ENCODE results near the gene AREL1.
A peak's percentile ranks its signal among the peaks of the same experiment; 100 is the strongest.

AREL1 gene

GRCh38 chr14:74697011-74697410 lies 15.9 kb downstream of the AREL1 start:
- DNase-seq, result no peak

- no peak for DNase-seq
These were observed 17.5 kb downstream of the AREL1 start for GRCh38 chr14:74695406-74695805.

DNA sequence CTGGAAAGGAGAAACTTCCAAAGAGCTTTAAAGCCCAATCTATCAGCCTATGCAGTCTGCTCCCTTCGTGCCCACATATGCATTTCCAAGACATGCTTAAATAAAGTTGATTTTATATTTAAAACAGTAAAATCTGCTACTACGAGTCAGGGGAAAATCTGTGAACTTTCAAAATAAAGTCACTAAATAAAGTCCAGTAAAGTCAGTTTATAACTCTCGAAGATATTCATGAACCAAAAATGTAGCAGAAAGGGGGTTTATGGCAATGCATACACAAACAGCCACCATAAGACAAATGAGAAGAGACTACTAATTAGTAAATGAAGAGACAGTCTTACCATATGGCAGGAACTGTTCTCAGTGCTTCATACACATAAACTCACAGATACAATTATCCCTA lies 19.7 kb downstream of the AREL1 start:
- no peak for DNase-seq

GRCh38 chr14:74691456-74691855 lies 21.4 kb downstream of the AREL1 start:
- DNase-seq, result no peak

DNA sequence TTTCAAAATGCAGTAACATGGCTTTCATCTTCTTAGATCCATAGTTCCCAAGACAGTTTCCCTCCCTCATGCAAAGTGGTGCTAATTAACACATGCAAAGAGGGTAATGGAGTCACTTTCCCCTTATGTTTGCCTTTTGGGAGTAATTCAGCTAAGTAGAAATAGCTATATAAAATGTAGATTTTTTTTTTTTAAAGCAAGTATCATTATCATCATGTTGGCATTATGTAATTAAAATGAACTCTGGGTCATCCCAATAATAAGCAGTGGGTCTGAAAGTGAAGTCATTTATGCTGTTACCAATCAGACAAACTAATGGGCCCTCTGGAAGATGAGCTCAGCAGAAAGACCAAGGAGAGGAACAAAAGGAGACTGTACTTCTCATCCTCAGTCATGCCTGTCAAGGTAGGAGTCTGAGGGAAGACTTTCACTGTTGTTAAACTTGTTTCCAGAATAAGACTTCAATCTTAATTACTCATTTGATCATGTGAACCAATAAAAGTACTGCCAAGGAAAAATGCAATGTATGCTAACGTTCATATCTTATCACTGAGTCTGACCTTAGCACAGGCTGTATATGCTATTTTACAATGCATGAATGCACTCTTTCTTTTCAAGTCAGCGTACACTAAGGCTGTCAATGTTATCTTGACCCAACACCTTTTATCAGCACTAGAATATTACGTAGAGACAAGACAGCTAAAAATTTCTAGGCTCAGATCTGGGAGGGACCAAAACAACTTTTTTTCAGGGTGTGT lies 26.8 kb downstream of the AREL1 start:
- no peak for DNase-seq

DNA sequence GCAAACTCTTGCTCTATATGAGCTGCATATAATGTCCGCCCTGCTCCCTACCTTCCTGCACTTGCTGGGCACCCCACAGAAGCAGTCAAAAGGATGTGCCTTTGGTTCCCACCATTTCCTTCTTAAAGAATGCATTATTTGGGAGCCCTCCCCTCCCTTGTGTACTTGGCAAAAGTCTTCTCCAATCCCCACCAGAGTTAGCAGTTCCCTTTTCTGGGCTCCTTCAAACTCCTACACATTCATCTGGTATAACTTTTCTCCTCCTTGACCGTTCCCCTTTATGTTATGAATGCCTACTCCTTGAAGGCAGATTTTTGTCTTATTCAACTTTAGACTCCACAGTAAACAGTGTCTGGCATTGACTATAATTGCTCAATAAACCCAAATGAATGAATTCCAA lies 27.8 kb downstream of the AREL1 start:
- DNase-seq, result no peak

DNA sequence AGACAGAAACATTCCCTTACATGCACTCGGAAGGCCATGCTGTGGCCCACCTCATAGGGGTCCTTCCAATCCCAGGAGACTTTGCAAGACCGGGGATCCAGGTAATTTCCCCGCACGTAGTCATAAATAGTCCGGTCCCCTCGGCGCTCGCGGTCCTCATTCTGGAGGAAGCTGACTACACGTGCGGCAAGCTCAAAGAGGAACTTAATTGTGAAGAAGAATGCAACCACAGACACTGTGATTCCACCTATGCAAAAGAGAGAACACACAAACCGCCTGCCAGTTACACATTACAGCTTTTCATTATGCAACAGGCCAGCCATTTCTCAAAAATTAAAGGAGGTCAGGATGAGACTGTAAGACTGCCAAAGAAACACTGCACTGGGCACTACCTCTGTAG lies 28.4 kb downstream of the AREL1 start:
- DNase-seq, result no peak

GRCh38 chr14:74683406-74683805 lies 29.5 kb downstream of the AREL1 start:
- no peak for DNase-seq

GRCh38 chr14:74682169-74682952 lies 30.5 kb downstream of the AREL1 start:
- DNase-seq, result no peak

DNA sequence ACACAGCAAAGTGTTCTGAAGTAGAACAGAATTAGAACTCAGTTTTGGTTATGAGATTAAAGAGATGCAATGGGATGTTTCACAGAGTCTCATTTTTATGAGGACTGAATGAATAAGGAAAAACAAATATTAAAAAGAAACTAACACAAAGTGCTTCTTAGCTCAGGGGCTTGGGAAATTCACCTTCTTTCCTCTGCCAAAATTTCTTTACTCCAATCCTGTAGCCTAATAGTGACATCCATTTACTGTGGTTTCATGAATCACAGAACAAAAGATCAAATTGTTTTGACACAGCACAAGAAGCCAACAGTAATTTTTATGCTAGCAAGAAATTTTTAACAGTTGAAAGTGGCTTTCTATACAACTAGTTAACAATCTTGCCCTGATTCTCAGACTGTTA lies 37.7 kb downstream of the AREL1 start:
- DNase-seq, result no peak

DNA sequence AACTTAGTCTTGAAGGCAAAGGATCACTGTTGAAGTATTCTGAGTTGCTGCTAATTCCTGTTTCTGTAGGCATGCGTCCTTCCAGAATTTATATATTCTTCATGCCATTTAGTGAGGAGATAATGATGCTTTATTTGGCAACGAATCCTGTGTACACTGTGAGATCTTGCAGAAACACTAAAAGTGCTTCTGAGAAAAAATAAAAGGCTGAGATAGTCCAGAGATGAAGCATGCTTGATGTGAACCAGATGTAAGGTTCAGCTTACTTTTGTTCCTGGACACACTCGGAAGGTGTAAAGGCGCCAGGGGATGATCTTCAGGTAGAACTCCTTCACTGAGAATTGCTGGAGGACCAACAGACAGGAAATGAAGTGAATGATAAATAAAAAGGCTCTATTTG lies 39.1 kb downstream of the AREL1 start:
- DNase-seq, result no peak

- peak in 1 of 2 experiments; percentile 31 for DNase-seq
These were observed 41.1 kb downstream of the AREL1 start for GRCh38 chr14:74671789-74672188.

GRCh38 chr14:74670726-74671411 lies 42.0 kb downstream of the AREL1 start:
- no peak for DNase-seq

DNA sequence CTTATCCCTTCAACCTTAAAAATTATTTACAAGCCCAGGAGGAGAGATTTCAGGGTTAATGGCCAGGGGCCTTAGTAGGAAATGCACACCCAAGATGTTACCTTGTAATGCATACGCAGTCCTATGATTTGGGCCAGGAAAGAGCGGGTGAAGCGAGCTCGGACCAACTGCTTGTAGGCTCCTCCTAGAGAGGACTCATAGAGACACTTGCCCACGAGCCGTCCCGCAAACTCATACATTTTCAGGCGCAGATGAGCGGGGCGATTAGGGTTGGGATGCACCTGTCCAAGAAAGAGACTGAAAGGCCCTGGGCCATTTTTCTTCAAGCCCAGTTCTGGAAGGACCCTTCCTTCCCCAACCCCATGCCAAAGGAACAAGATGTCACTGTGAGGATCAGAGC lies 43.0 kb downstream of the AREL1 start:
- no peak for DNase-seq

- DNase-seq, result no peak
These were observed 43.6 kb downstream of the AREL1 start for GRCh38 chr14:74669256-74669655.

DNA sequence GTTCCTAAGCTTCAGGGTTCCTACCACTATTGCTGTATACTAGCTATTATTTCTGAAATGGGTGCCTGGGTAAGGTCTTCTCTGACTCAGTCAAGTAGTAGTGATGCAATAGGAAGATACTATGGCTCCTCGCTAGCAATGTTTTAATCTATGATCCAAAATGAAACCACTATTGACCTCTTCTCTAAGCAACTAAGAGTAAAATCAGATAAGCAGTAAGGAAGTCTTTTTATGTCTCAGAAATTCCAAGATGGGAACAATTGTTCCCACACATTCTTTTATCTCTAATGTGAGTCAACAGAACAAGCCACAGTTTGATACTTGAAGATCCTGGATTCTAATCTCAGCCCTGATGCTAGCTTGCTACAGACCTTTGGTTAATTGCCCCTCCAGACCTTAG lies 45.1 kb downstream of the AREL1 start:
- no peak for DNase-seq

DNA sequence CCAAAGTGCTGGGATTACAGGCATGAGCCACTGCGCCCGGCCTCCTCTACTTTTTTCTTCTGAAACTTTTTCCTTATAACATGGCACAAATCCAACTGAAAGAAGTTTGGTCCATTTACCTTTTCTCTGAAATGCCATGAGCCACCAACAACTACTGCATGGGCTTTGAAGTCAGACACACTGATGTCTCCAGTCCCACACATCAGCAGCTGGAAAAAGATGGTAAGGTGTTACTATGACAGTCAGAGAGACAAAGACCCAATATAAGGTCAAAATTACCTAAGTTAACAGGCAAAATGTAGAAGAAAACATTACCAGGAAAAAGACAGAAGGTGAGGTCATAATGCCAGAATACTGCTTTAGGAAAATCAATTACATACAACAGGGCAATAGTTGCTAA lies 48.2 kb downstream of the AREL1 start:
- no peak for DNase-seq

DNA sequence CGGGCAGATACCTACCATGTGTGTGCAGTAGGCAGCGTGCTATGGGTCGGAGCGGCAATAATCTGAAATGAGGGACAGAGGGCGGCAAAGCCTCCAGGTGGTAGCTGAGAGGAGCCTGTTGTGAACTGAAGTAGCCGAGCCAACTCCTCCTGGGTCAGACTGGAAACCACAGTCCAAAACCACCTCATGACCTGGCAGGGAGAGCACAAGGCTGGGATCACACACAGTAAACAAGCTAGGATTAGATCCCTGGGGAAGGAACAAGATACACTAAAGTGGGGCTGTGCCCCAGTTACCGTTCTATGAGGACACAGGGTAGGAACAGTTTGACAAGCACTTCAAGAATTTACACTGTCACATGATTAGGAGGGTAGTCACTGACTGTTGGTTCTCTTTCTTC lies 49.0 kb downstream of the AREL1 start:
- no peak for DNase-seq

GRCh38 chr14:74661726-74662450 lies 51.0 kb downstream of the AREL1 start:
- no peak for DNase-seq

DNA sequence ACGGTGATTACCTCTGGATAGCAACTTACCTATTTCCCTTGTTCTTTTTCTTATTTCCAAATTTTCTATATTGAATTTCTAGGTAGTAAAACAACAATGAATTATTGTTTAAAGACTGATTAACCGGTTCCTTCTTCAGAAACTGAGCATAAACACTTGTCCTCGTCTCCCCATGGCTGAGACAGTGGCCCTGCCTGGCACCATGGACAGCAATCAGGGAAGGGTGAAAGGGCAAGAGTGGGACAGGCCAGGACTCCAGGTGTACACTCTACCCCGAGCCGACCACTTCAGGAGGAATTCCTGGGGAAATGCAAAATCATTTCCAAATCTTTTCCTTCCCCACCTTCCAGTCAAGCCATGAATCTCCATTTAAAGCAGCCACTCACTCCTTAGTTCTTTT lies 52.0 kb downstream of the AREL1 start:
- DNase-seq, result no peak

- DNase-seq, result no peak
These were observed 52.7 kb downstream of the AREL1 start for GRCh38 chr14:74660167-74660566.

DNA sequence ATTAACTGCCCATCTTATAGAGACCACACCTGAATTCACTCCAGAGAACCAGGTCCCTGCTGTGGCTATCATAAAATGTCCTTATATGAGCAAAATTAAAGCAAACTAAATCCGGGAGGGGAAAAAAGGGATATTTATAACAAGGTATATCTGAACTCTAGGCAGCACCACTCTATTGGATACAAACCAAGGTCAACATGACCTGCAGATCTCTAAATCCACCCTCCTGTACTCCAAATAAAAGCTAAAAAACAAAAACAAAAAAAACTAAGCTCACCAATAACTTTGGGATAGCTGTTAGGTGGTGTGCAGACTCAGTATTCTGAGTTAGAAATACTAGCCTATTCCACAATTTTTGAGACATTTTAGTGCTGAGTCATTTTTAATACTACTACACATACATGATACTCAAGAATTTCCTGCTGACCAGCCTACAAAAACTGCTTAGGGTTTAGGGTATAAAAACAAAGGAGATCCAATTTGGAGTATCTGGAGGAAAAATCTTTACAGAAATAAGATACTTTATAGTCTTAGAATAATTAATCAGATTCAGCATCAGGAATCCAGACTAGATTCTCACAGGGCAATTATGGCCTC lies 54.2 kb downstream of the AREL1 start:
- peak in 1 of 2 experiments; percentile 25 for DNase-seq

- DNase-seq, result no peak
These were observed 55.9 kb downstream of the AREL1 start for GRCh38 chr14:74656964-74657363.

Measured in SW 1271 (cell line).